PC-9 (cell line): ENCODE data around the gene HCN4.

Source experiments
- EZH2 ChIP-seq: fragments of 200-600 bp; sonication (generic); IDR thresholded peaks from 2 replicates; pipeline ENCODE4 v1.8.0; 2017; ENCODE audit warnings: antibody characterized with exemption, low read depth
- TF ChIP-seq, protein P1 (sequence below): fragments of 200-600 bp; sonication (generic); conservative IDR thresholded peaks from 2 replicates; pipeline ENCODE4 v1.6.1; 2017; ENCODE audit warnings: mixed run types, antibody characterized with exemption, mild to moderate bottlenecking, moderate library complexity

DNA sequence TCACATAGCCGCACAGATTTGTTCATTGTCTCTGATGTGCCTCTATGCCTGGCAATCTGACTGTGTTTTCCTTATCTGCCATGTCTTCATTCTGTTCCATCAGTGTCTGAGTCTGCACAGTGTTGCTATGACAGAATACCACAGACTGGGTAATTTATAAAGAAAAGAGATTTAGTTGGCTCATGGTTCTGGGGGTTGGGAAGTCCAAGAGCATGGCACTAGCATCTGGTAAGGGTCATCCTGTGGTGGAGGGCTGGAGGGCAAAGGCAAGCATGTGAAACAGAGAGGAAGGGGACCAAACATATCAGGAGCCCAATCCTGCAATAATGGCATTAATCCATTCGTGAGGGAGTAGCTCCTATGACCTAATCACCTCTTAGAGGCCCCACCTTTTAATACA lies 11.9 kb upstream of the HCN4 start:
- TF ChIP-seq EZH2 = no peak
- TF ChIP-seq, protein P1, sequence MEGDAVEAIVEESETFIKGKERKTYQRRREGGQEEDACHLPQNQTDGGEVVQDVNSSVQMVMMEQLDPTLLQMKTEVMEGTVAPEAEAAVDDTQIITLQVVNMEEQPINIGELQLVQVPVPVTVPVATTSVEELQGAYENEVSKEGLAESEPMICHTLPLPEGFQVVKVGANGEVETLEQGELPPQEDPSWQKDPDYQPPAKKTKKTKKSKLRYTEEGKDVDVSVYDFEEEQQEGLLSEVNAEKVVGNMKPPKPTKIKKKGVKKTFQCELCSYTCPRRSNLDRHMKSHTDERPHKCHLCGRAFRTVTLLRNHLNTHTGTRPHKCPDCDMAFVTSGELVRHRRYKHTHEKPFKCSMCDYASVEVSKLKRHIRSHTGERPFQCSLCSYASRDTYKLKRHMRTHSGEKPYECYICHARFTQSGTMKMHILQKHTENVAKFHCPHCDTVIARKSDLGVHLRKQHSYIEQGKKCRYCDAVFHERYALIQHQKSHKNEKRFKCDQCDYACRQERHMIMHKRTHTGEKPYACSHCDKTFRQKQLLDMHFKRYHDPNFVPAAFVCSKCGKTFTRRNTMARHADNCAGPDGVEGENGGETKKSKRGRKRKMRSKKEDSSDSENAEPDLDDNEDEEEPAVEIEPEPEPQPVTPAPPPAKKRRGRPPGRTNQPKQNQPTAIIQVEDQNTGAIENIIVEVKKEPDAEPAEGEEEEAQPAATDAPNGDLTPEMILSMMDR = no peak
